Activated CD4-positive, alpha-beta T cell treated with anti-CD3 and anti-CD28 coated beads, Interleukin-2, amount 50 U/mL, for 4 hours (primary cell): ENCODE measurements around the gene ARHGAP24.
"Not testable (repeated sequence)": the region's sequence is repeated elsewhere in the genome, so short reads cannot be mapped to it uniquely, and the experiment has no call there.

ENCODE experiments used
- DNase-seq, 2 experiments: peaks; one replicate each; pipeline ENCODE4 v3.0.0-alpha.2; 2020

ARHGAP24 gene

DNA sequence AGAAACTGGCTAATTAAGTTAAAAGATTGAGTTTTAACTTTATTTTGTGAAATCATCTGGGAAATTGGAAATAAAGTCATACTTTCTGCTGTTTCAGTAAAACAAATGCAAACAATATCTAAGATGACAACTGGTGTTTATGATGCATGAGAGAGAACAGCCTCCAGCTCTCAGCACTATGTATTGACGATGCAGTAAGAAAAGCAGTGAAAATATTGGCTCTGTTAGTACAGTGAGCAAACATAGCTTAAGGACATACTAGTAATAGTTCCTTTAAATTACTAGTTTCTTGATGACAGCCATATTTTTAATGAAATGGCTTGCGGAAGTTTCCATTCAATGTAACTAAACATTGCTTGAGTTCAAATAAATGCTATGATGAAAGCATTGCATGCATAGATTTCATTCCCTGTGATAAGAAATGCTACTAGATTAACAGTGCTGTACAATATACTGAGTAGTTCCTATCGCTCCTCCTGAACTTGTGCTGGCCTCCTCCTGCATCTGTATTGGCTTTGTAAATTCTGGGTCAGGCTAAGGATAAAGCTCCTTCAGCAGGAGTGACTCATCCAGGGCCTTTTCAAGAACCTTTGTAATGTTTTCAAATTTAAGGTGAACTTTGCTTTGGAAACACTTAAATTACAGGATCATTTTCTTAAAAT is 11.6 kb downstream of the ARHGAP24 start:
- DNase-seq = no peak

GRCh38 chr4:85488416-85488815 is 13.5 kb downstream of the ARHGAP24 start:
- DNase-seq = no peak

DNA sequence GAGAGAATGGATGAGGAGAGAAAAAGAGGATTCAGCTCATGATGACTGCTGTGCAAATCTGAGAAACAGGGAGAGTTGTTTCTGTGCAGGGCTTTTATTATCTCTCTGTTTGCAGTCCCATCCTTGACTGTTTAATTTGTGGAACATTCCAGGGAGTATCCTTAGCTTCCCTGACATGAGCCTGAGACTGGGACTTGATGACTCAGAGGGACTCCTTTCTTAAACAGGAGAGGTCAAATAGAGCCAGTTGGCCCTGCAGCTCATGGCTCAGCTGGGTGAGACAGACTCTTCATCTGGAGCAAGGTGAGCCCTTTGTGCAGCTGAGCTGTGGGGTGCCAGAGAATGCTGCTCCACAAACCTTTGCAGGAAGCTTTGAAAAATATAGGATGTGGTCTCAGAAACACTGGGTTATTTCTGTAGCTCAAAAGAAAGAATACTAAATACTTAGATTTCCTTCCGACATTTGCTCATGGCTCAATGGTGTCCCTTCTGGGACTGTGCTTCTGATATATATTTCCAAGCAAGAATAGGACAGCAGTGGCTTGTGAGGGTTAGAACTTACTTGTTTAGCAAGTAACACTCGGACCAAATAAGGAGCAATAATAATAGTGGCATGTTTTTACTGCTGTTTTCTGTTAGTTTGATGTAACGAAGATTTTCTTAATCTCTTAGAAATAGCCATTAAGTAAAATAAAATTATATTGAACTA is 14.5 kb downstream of the ARHGAP24 start:
- DNase-seq = no peak

GRCh38 chr4:85491527-85491926 is 16.6 kb downstream of the ARHGAP24 start:
- DNase-seq = no peak

- DNase-seq = no peak
These were observed 17.4 kb downstream of the ARHGAP24 start for GRCh38 chr4:85492336-85492735.

GRCh38 chr4:85495621-85496020 is 20.7 kb downstream of the ARHGAP24 start:
- DNase-seq = no peak

DNA sequence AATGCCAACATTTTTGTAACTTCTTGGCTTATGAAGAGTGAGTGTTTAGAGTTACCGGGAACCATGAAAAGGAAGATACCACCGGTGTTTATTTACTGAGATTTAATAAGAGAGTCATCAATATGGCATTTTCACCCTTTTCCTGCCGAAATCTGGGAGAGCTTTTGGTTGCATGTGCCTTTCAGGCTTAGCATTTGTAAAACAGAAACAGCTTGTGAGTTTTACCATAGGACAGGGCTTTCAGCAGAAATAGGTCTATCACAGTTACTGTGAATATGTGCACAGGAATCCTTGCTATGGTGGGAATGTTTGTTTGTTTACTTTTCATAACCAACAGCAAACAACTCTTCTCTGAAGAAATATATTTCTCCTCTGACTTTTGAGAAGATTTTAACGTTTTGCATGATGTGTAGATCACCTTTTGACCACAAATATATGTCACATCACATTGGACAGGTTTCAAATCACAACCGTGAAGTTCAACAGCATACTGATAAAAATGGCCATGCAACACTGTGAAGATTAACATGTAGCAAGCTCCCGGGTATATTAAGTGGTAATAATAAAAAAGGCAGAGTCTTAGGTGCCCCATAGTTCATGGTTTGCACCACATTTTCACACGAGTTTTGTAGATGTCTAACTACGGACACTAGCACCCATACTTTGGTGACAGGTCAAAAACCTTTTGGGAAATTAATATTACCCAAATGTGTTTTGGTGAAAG is 21.3 kb downstream of the ARHGAP24 start:
- DNase-seq = no peak

DNA sequence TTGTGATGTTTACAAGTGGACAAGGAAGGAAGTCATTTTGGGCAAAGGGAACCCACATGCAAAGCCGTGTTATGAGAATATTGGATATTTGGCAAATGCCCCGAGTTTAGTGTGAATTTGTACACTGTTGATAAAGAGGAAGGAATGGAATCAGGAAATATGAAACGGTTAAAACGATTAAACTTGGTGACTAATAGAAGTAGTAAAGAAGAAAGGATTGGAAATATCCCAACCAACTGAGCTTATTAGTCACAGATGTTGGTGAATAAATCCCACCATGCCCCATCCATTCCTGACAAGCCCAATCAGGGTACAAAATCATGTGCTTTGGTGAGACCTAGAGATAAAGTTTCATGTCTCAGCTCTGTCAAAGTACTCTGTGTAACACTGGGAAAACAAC is 22.0 kb downstream of the ARHGAP24 start:
- no peak for DNase-seq

- DNase-seq = no peak
These were observed 23.3 kb downstream of the ARHGAP24 start for GRCh38 chr4:85498068-85498733.

DNA sequence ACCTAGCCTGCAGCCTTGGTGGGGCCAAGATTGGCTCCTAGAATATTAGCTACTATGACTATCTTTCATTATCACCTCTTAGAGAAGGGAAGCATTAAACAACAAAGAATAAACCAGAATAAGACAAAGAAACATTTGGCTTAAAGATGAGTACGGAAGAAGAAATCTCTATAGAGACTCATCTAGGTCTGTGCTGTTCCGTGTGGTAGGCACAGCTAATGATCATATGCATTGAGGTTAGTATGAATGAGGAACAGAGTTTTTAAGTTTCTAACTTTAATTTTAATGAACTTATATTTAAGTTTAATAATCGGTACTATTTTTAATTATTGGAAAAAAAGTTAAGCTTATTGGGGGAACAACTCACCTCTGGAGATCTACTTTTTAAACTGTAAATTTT is 24.6 kb downstream of the ARHGAP24 start:
- DNase-seq = no peak

GRCh38 chr4:85500110-85500867 is 25.3 kb downstream of the ARHGAP24 start:
- DNase-seq = no peak

- DNase-seq = not testable (repeated sequence)
These were observed 26.2 kb downstream of the ARHGAP24 start for GRCh38 chr4:85501145-85501544.

DNA sequence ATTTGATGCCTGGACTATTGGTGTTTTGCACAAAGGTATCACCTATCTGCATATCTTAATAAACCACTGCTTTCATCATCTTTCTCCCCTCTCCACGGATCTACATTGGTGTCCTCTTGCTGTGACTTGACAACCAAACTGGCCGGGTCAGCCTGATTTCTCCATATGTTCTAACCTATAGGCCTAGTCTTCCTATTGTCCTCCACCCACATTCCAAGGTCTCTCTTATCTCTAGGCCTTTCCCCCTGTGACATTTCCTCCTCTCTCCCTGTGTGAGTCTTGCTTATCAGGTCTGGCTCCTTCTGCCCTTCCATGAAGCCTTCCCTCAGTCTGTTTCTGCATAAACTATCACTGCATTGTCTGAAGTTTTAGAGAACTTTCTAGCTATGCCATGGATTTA is 33.7 kb downstream of the ARHGAP24 start:
- DNase-seq = no peak

DNA sequence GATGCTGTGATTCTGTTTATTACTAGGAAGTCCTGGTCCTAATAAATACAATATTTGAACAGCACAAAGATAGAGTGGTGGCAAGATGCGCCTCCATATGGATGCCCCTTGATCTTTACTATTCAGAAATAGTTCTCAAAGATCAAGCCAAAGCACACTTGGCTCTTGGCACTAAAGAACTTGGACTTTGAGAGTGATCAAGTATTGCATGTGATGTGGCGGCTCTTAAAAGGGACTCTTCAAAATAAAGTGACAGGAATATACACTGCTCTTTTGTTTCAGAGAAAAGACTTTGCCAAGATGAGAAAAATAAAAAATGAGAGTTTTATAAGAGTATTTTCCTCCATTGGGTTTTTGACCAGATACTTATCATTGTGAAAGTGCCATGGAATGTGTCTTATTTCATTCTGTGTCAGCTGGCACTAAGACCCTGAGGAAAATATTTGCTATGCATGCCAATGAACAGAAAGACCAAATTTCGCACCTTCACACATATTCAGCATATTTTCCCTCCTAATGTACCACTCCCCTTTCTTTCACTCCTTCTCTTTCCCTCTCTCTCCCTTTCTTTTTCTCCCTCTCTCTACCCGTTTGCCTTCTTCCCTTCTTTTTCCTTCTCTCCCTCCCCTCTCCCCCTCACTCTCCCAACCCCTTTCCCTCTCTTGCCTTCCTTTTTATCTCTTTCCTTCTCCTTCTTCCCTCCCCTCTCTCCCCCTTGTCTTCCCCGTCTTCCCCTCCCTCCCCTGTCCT is 35.1 kb downstream of the ARHGAP24 start:
- DNase-seq = no peak

GRCh38 chr4:85510632-85510984 is 35.7 kb downstream of the ARHGAP24 start:
- DNase-seq = no peak

DNA sequence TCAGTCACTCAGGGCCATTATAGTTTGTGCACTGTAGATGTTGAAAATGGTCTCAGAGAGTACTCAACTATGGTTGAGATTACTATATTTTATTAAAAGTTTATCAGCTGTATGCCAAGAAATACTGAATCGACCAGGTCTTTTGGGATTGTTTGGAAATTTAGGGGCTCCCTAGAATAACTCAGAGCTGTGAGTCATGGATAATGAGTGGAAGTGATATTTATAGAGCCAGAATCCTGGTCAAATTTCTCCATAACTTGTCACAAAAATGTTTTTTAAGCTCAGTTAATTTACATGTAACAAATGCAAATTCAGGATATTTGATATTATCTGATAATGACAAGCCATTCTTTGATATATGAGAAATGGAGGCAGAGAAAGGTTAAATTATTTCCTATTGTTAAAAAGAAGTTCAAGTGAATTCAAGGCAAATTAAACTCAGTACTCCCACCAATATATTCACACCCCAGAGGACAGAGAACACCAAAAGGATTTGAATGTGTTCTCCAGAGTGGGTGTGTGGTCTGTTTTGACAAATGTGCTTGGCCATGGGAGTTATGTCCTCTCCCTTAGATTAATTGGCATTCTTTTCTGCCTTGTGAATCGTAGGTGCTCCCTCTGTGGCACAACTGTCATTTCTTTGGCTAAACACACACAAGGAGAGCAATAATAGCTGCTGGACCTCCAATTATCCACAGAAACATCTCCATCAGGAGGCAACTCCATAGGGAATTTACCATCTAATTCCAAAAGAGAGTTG is 37.7 kb downstream of the ARHGAP24 start:
- no peak for DNase-seq

- no peak for DNase-seq
These were observed 39.2 kb downstream of the ARHGAP24 start for GRCh38 chr4:85514117-85514516.

- DNase-seq = no peak
These were observed 39.8 kb downstream of the ARHGAP24 start for GRCh38 chr4:85514783-85515182.

DNA sequence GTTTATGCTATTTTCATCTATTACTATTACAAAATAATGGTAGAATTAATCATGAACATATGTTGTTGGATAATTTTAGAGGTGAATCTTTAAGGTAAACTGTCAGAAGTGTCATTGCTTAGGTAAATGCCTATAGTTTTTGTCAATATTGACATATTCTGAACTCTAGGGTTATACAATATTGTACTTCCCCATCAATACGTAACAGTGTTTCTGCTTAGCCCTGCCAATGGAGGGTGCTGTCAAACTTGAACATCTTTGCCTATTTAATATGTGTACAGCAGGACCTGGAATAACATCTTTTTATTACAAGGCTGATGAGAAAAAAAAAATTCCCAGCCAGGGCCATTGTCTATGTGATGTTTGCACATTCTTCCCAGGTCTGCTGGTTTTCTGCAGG is 40.8 kb downstream of the ARHGAP24 start:
- DNase-seq = no peak

GRCh38 chr4:85518526-85518925 is 43.6 kb downstream of the ARHGAP24 start:
- DNase-seq = not testable (repeated sequence)
